Fibroblast of the aortic adventitia (primary cell): ENCODE data around the gene PPIL6. TPM values are rescaled to one million over a fixed set of nuclear protein-coding genes. Genes with fewer than 3 reads are reported as not detected.

Experiments
- DNase-seq: peaks from one replicate; pipeline ENCODE4 v3.0.0-alpha.2; 2010; ENCODE audit warnings: low read depth
- H3K4me3 ChIP-seq: 2 replicates; pipeline ENCODE4 v1.5.1; 2011; ENCODE audit warnings: low read depth, mild to moderate bottlenecking, control low read depth, low read length, moderate library complexity
- CTCF ChIP-seq: IDR thresholded peaks from 2 replicates; pipeline ENCODE4 v1.5.1; 2011; ENCODE audit warnings: mild to moderate bottlenecking, low read length, control low read depth, inconsistent platforms; ENCODE audit not compliant: insufficient read depth
- total RNA-seq: library from RNA; depleted of rRNA; stranded (reverse); fragments of >200 nt; gene quantifications from 2 replicates; pipeline ENCODE4 v1.2.3, GENCODE V29; 2012; ENCODE audit warnings: low replicate concordance

PPIL6 gene
- total RNA-seq, 1 donor, result 5.8 TPM

DNA sequence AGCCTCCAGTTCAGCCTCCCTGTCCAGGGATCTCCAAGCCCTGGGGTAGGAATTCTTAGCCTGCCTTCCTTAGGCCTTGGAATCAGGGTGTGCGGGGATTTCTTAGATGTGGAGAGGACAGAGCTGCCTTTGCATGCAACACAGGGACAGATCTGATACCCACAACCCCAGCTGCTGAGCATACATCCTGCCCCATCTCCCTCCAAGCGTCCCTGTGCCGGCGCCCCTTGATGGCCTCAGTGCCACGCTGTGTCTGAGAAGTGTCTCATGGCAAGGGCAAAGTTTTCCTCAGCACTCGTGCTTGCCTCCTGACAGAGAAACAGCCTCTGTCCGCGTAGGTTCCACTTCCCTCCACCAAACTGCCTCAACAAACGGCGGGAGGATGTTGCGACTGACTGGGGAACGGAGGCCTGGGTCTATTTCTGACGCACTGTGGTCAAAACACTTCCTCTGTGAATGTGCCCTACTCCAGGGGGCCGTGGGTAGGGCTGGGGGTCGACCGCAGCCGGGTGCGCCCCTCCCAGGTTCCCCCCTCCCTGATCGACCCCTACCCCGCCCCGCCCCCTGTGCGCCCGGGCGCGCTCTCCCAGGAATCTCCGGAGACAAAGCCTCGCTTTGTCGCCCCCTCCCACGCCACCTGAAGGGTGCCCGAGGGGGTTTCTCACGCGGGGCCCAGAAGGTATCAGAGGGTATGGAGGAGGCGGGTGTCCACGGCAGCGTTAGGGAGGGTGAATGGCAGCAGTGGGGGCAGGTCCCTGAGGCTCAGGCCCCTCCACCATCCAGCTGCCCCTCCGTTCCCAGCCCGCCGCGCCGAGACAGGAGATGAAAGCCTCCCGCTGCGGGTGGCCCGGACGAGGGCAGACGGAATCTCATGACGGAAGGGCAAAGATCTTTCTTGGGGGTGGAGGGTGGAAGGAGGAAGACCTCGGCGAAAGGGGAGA, 14.3 kb upstream of the PPIL6 start:
- no peak for TF ChIP-seq CTCF
- peak; percentile 35 for DNase-seq
- peak overlapping the region; percentile 88 for H3K4me3 ChIP-seq

DNA sequence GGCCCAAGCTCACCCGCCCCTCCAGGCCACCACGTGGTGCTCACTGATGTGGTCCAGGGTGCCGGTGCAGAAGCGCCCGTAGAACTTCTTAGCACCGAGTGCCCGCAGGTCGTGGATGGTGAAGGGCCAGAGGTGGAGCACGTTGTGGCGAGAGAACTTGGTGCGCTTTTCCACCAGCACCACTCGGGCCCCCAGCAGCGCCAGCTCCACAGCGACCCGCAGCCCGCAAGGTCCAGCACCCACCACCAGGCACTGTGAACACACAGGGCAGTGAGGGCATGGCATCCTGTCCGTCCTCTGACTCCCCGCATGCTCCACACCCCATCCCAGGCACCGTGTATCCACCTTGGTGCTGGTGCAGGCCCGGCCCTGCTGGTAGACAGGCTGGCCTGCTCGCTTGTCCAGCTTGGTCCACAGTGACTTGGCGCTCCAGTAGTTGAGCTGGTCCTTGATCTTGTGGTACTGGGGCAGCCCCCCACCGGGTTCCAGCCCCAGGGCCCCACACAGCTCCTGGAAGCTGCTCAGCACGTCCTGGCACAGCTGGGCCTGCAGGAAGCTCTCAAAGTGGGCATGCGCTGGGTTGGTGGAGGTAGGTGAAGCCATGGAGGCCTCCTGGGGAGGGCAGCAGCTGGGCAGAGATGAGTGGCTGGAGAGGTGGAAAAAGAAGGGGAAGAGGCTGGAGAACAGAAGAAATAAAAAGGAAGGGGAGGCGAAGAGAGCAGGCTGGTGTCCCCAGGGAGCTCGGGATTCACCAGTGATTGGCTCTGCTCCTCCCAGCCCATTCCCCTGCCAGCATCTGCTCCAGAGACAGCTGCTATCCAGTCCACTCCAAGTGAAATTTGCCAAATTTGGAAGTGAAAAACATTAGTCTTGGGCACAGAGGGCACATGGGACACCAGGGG, 13.4 kb upstream of the PPIL6 start:
- H3K4me3 ChIP-seq, result peak overlapping the region; percentile 88
- DNase-seq, result no peak
- no peak for TF ChIP-seq CTCF

DNA sequence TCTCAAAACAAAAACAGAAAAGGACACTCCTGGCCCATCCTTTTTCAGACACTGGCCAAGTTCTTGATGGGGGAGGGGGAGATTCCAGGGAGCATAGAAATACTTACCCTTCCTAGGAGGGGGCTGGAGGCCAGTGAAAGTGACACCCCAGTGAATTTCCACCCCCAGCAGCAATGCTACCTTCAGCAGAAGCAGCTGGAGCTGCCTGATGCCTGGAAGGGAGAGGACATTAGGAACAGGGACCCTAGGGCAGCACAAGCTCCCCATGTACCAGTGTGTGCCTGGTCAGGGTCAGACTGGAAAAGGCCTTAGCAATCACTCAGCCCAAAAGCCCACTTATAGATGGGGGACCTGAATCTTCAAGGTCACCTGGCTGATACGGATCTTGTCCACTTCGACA, 12.7 kb upstream of the PPIL6 start:
- DNase-seq, result no peak
- no peak for TF ChIP-seq CTCF
- H3K4me3 ChIP-seq, result no peak overlapping the region

- DNase-seq, result no peak
- no peak overlapping the region for H3K4me3 ChIP-seq
Observed at GRCh38 chr6:109452181-109452580, 11.8 kb upstream of the PPIL6 start.

GRCh38 chr6:109451376-109451775, 10.9 kb upstream of the PPIL6 start:
- no peak for DNase-seq
- TF ChIP-seq CTCF, result no peak

More at GRCh38 chr6:109452181-109452580, 11.8 kb upstream of the PPIL6 start:
- no peak for TF ChIP-seq CTCF

DNA sequence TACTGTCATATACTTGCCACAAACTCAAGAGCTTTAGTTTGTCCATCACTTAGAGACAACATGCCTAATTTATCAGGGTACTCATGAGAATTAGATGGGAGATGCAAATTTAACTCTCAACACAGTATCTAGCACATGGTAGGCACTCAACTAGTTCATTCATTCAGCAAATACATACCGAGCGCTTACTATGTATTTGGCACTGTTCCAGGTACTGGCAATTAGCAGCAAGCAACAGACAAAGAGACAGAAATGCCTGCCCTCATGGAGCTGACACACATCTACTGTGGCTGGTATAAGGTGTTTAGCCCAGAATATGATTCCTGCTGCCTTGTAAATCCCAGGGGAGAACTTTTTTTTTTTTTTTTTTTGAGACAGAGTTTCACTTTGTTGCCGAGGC, 10.4 kb upstream of the PPIL6 start:
- H3K4me3 ChIP-seq, result no peak overlapping the region
- no peak for TF ChIP-seq CTCF
- DNase-seq, result no peak

More at GRCh38 chr6:109451376-109451775, 10.9 kb upstream of the PPIL6 start:
- H3K4me3 ChIP-seq, result no peak overlapping the region
